Mesenchymal stem cell (in vitro differentiated cells and primary cell): ENCODE results near the gene CCDC102B.
A peak's percentile ranks its signal among the peaks of the same experiment; 100 is the strongest.
"Not testable (repeated sequence)": the region's sequence is repeated elsewhere in the genome, so short reads cannot be mapped to it uniquely, and the experiment has no call there.

Source experiments
- DNase-seq: peaks from one replicate; pipeline ENCODE4 v3.0.0-alpha.2; 2013
- H2AFZ ChIP-seq: one replicate; pipeline ENCODE4 v1.6.1; 2013; ENCODE audit warnings: low read depth, mild to moderate bottlenecking, control low read depth, inconsistent platforms, low read length, moderate library complexity
- H2AK5ac ChIP-seq: 2 replicates; pipeline ENCODE4 v1.6.1; 2013; ENCODE audit warnings: low read length, moderate library complexity, mild to moderate bottlenecking, inconsistent platforms; ENCODE audit not compliant: severe bottlenecking
- H2BK120ac ChIP-seq: one replicate; pipeline ENCODE4 v1.6.1; 2013; ENCODE audit warnings: low read depth, mild to moderate bottlenecking, inconsistent platforms, low read length, moderate library complexity
- H2BK12ac ChIP-seq, 2 experiments: one replicate each; pipeline ENCODE4 v1.6.1; 2013; ENCODE audit warnings: inconsistent platforms in 2 of 2, low read length in 2 of 2, mild to moderate bottlenecking in 2 of 2, moderate library complexity in 2 of 2, control low read depth in 1 of 2
- H2BK15ac ChIP-seq: one replicate; pipeline ENCODE4 v1.6.1; 2013; ENCODE audit warnings: mild to moderate bottlenecking, low read depth, inconsistent platforms; ENCODE audit not compliant: poor library complexity, severe bottlenecking
- H2BK5ac ChIP-seq: 2 replicates; pipeline ENCODE4 v1.6.1; 2013; ENCODE audit warnings: low read depth, mild to moderate bottlenecking, low read length, control low read depth, inconsistent platforms; ENCODE audit not compliant: poor library complexity, severe bottlenecking
- H3K14ac ChIP-seq, 2 experiments: one replicate each; pipeline ENCODE4 v1.6.1; 2013; ENCODE audit warnings: inconsistent platforms in 2 of 2, low read length in 2 of 2, control low read depth in 1 of 2, mild to moderate bottlenecking in 1 of 2, moderate library complexity in 1 of 2
- H3K18ac ChIP-seq, 2 experiments: one replicate each; pipeline ENCODE4 v1.6.1; 2013; ENCODE audit warnings: inconsistent platforms in 2 of 2, low read length in 2 of 2, control low read depth in 1 of 2, low read depth in 1 of 2, mild to moderate bottlenecking in 1 of 2
- H3K23ac ChIP-seq, 2 experiments: one replicate each; pipeline ENCODE4 v1.6.1; 2013; ENCODE audit warnings: inconsistent platforms in 2 of 2, low read length in 2 of 2, mild to moderate bottlenecking in 2 of 2, moderate library complexity in 2 of 2, control low read depth in 1 of 2
- H3K27ac ChIP-seq: 2 replicates; pipeline ENCODE4 v1.5.1; 2013; ENCODE audit warnings: mild to moderate bottlenecking, moderate library complexity, low read length, control low read depth, inconsistent platforms; ENCODE audit not compliant: poor library complexity, severe bottlenecking
- H3K27me3 ChIP-seq, 2 experiments: 2 replicates each; pipeline versions ENCODE4 v1.6.1 to v1.7.0; 2013; ENCODE audit warnings: low read length in 2 of 2, mild to moderate bottlenecking in 2 of 2, moderate library complexity in 2 of 2, control low read depth in 1 of 2, inconsistent platforms in 1 of 2; ENCODE audit not compliant: control insufficient read depth in 1 of 2, insufficient read depth in 1 of 2
- H3K36me3 ChIP-seq, 2 experiments: 2 replicates each; pipeline versions ENCODE4 v1.6.1 to v1.7.0; 2013; ENCODE audit warnings: low read length in 2 of 2, control low read depth in 1 of 2, inconsistent platforms in 1 of 2, low read depth in 1 of 2, mild to moderate bottlenecking in 1 of 2; ENCODE audit not compliant: insufficient read depth in 2 of 2, control insufficient read depth in 1 of 2
- H3K4ac ChIP-seq, 2 experiments: one replicate each; pipeline ENCODE4 v1.6.1; 2013; ENCODE audit warnings: inconsistent platforms in 2 of 2, low read length in 2 of 2, mild to moderate bottlenecking in 2 of 2, moderate library complexity in 2 of 2, control low read depth in 1 of 2, low read depth in 1 of 2
- H3K4me1 ChIP-seq: 2 replicates; pipeline ENCODE4 v1.6.1; 2013; ENCODE audit warnings: low read depth, low read length, control low read depth; ENCODE audit not compliant: control insufficient read depth, insufficient read depth
- H3K4me2 ChIP-seq: 2 replicates; pipeline ENCODE4 v1.6.1; 2013; ENCODE audit warnings: low read length, mild to moderate bottlenecking, inconsistent platforms; ENCODE audit not compliant: poor library complexity, severe bottlenecking
- H3K4me3 ChIP-seq, 2 experiments: 2 replicates each; pipeline versions ENCODE4 v1.5.1 to v1.7.0; 2013; ENCODE audit warnings: low read length in 2 of 2, mild to moderate bottlenecking in 2 of 2, control low read depth in 1 of 2, low read depth in 1 of 2; ENCODE audit not compliant: insufficient read depth in 1 of 2
- H3K79me1 ChIP-seq: replicated peaks from 2 replicates; pipeline ENCODE4 v1.6.1; 2013; ENCODE audit warnings: mild to moderate bottlenecking, control low read depth, low read length, inconsistent platforms; ENCODE audit not compliant: poor library complexity, severe bottlenecking
- H3K9ac ChIP-seq: 2 replicates; pipeline ENCODE4 v1.7.0; 2013; ENCODE audit warnings: mild to moderate bottlenecking, low read length, moderate library complexity
- H3K9me3 ChIP-seq: 2 replicates; pipeline ENCODE4 v1.7.0; 2013; ENCODE audit warnings: mild to moderate bottlenecking, low read length; ENCODE audit not compliant: control insufficient read depth
- H4K8ac ChIP-seq: one replicate; pipeline ENCODE4 v1.6.1; 2013; ENCODE audit warnings: inconsistent platforms, mild to moderate bottlenecking, low read length, moderate library complexity
- H4K91ac ChIP-seq: one replicate; pipeline ENCODE4 v1.6.1; 2013; ENCODE audit warnings: mild to moderate bottlenecking, low read length, inconsistent platforms
- WGBS: methylation state at CpG from one replicate; pipeline ENCODE4 v1.1.7; 2013; ENCODE audit warnings: mixed read lengths; 5-methylcytosine and 5-hydroxymethylcytosine counted together

The CCDC102B gene

GRCh38 chr18:68942230-68942629 is 144.3 kb downstream of the CCDC102B start:
- no peak overlapping the region for H3K23ac ChIP-seq
- no peaks in the 10 kb centered on the region for H3K4me1 ChIP-seq
- no peaks in the 10 kb centered on the region for H3K36me3 ChIP-seq
- no peak for DNase-seq
- no peak overlapping the region for H3K27ac ChIP-seq
- no peak overlapping the region for H3K9ac ChIP-seq
- H2BK120ac ChIP-seq: no peak overlapping the region
- no peak overlapping the region for H3K14ac ChIP-seq
- WGBS: 83% methylated on average over 7 of the region's 7 CpGs
- H4K91ac ChIP-seq: no peak overlapping the region
- H3K9me3 ChIP-seq: no peaks in the 10 kb centered on the region
- no peaks in the 10 kb centered on the region for H3K27me3 ChIP-seq
- H3K18ac ChIP-seq: no peak overlapping the region
- H2AK5ac ChIP-seq: no peak overlapping the region
- H4K8ac ChIP-seq: no peak overlapping the region
- H2AFZ ChIP-seq: no peak overlapping the region
- no peak overlapping the region for H3K4me2 ChIP-seq
- no peak overlapping the region for H3K4ac ChIP-seq
- no peak overlapping the region for H2BK12ac ChIP-seq
- H2BK5ac ChIP-seq: no peak overlapping the region
- H3K4me3 ChIP-seq: no peak overlapping the region
- H2BK15ac ChIP-seq: no peak overlapping the region
- H3K79me1 ChIP-seq: no peaks in the 10 kb centered on the region

DNA sequence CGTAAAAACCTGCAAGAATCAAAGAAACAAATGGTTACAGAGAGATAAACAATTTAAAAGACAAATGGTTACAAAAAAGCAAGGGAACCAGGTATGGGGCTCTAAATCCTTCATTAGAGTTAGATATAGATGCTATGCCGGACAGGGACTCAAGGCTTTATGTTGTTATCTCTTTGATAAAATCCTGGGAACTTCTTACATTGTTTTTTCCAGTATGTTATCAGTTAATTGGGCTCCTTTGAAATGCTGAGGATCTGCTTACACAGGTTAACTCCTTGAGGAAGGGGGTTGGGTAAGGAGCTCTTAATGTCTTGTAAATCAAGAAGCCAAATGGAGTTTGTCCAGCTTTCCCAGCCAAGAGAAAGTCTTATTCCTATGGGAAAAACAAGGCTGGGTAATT is 146.0 kb downstream of the CCDC102B start:
- not testable (repeated sequence) for H2BK12ac ChIP-seq, H2BK5ac ChIP-seq, H3K27me3 ChIP-seq, H3K27ac ChIP-seq, H2BK15ac ChIP-seq, H2AFZ ChIP-seq, H2BK120ac ChIP-seq, H4K91ac ChIP-seq, H4K8ac ChIP-seq, H3K79me1 ChIP-seq, H2AK5ac ChIP-seq, DNase-seq, H3K4me1 ChIP-seq, H3K9me3 ChIP-seq, H3K14ac ChIP-seq, H3K18ac ChIP-seq, H3K36me3 ChIP-seq, H3K4me2 ChIP-seq, H3K4me3 ChIP-seq, H3K23ac ChIP-seq, H3K9ac ChIP-seq, H3K4ac ChIP-seq
- WGBS: 97% methylated on average over 1 of the region's 2 CpGs

DNA sequence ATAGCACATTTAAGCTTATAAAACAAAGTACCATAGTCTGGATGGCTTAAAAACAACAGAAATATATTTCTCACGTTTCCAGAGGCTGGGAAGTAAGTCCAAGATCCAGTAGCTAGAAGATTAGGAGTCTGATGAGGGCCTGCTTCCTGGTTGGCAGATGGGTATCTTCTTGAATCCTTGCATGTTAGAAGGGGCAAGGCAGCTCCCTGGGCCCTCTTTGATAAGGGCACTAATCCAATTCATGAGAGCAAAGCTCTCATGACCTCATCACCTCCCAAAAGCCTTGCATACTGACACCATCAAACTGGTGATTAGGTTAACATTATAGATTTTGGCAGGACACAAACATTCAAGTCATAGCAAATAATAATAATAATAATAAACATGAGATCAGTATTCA is 146.4 kb downstream of the CCDC102B start:
- Histone ChIP-seq H3K23ac (no peak overlapping the region), H2BK15ac (no peak overlapping the region), H4K8ac (no peak overlapping the region), H3K79me1 (no peaks in the 10 kb centered on the region), H3K36me3 (no peaks in the 10 kb centered on the region), H2BK12ac (no peak overlapping the region), H2AFZ (no peak overlapping the region), H3K27me3 (no peaks in the 10 kb centered on the region), H3K18ac (no peak overlapping the region), H2AK5ac (no peak overlapping the region), H2BK5ac (no peak overlapping the region), H4K91ac (no peak overlapping the region), H3K4me1 (peaks cover 2% of the 10 kb centered on the region), H3K27ac (no peak overlapping the region), H3K9me3 (no peaks in the 10 kb centered on the region), H3K4me3 (no peak overlapping the region), H2BK120ac (no peak overlapping the region), H3K14ac (no peak overlapping the region), H3K9ac (no peak overlapping the region), H3K4me2 (no peak overlapping the region), H3K4ac (no peak overlapping the region)
- no peak for DNase-seq
- whole genome bisulfite sequencing: 13% methylated on average over 1 of the region's 1 CpG

DNA sequence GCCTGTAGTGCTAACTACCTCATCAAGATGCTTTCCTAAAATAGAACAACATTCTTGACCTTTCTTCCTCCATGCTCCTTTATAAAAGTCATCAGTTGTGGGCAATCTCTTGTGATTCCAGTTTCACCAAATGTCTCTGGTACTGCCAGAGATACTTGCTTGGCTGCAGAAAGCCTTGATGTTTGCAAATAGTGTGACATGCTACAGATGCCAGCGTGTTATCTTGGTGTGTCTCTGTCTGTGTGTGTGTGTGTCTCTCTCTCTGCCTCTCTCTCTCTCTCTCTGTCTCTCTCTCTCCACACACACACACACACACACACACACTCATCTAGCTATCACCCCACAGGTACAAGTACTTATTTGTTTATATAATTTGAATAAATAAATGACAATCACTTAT is 146.9 kb downstream of the CCDC102B start:
- Histone ChIP-seq H3K27me3 (no peaks in the 10 kb centered on the region), H2BK15ac (no peak overlapping the region), H3K79me1 (no peaks in the 10 kb centered on the region), H2BK5ac (no peak overlapping the region), H3K23ac (no peak overlapping the region), H2AK5ac (no peak overlapping the region), H3K4ac (no peak overlapping the region), H2BK120ac (no peak overlapping the region), H2AFZ (no peak overlapping the region), H3K4me2 (no peak overlapping the region), H3K4me3 (no peak overlapping the region), H4K91ac (no peak overlapping the region), H3K14ac (no peak overlapping the region), H3K18ac (peak overlapping the region in 1 of 2 experiments; percentile 40), H2BK12ac (no peak overlapping the region), H4K8ac (no peak overlapping the region), H3K27ac (no peak overlapping the region), H3K36me3 (no peaks in the 10 kb centered on the region), H3K4me1 (peaks cover 2% of the 10 kb centered on the region), H3K9me3 (no peaks in the 10 kb centered on the region), H3K9ac (no peak overlapping the region)
- no peak for DNase-seq
- whole genome bisulfite sequencing: no CpG with 5 or more reads among the region's 1 CpG
